H1 (cell line): ENCODE measurements around the gene FAM177B. TPM values are rescaled to one million over a fixed set of nuclear protein-coding genes. Genes with fewer than 3 reads are reported as not detected.

Experiments used
- KDM5A ChIP-seq: fragments of 200-600 bp; IDR thresholded peaks from 2 replicates; pipeline ENCODE4 v1.7.1; 2012; ENCODE audit warnings: mild to moderate bottlenecking, low read length, inconsistent platforms, mixed read lengths
- RAD21 ChIP-seq, 2 experiments: IDR thresholded peaks in 1 of 2; conservative IDR thresholded peaks in 1 of 2; 2 replicates each; pipeline ENCODE4 v1.6.1; 2011; ENCODE audit warnings: low read depth in 2 of 2, low read length in 2 of 2, improper control_type of control experiment in 1 of 2, inconsistent platforms in 1 of 2, mild to moderate bottlenecking in 1 of 2, moderate library complexity in 1 of 2
- RBBP5 ChIP-seq: IDR thresholded peaks from 2 replicates; pipeline ENCODE4 v1.7.1; 2012; ENCODE audit warnings: low read depth, mild to moderate bottlenecking, inconsistent platforms, low read length, moderate library complexity, borderline replicate concordance
- SP1 ChIP-seq: IDR thresholded peaks from 2 replicates; pipeline ENCODE4 v1.6.1; 2011; ENCODE audit warnings: low read depth, low read length
- SRF ChIP-seq: IDR thresholded peaks from 2 replicates; pipeline ENCODE4 v1.6.1; 2011; ENCODE audit warnings: mild to moderate bottlenecking, low read depth, low read length, moderate library complexity
- polyA plus RNA-seq, 7 experiments: library from polyadenylated mRNA; depleted of rRNA in 3 of 7; stranded (reverse) in 5 of 7; unstranded in 2 of 7; fragments of >200 nt in 5 of 7; fragments of 200-250 nt in 2 of 7; gene quantifications; 1 replicate in 5 of 7; 2 replicates in 1 of 7; 4 replicates in 1 of 7; pipeline versions ENCODE4 v1.2.1 to v1.2.3, GENCODE V29; 2011 to 2013; ENCODE audit warnings: missing spikeins in 2 of 7, mixed read lengths in 2 of 7
- total RNA-seq: library from RNA; stranded (reverse); fragmentation: NEBNext Ultra II Directional; extraction: Animal tissue kit (Norgen Biotek cat#: 25700); gene quantifications from 2 replicates; pipeline ENCODE4 v1.2.1, GENCODE V29; 2021

FAM177B gene
- total and polyA plus RNA-seq, 2 of the 8 experiments (the other 6 are each of a cell fraction or from before 2014, with no cell fraction given): 0.06 TPM; not detected in 1

DNA sequence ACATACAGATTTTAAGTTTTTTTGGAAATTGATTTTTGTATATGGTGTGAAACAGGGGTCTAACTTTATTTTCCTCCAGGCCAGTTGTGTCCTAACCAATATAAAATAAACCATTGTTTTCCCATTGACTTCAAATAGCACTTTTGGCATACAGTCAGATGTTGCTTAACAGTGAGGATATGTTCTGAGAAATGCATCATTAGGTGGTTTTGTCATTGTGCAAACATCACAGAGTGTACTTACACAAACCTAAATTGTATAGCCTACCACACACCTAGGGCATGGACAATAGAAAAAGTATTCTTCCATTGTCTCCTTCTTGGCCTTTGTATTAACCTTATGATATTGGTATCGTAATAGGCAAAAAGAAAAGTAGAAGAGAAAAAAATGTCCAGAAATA is 40.5 kb downstream of the FAM177B start (continued):
- TF ChIP-seq RAD21 (IDR thresholded peaks at IDR 0.05 in 1 of 2, conservative IDR thresholded peaks at IDR 0.05 in 1 of 2; ENCODE audit: low read depth in 2 of 2, low read length in 2 of 2) (no peak), RBBP5 (no peak), SRF (no peak), SP1 (no peak), KDM5A (no peak)
